K562 (cell line): ENCODE data around the gene GOLT1A. TPM values are rescaled to one million over a fixed set of nuclear protein-coding genes. Genes with fewer than 3 reads are reported as not detected.

Experiments
- CBX1 ChIP-seq: sonication (generic); IDR thresholded peaks from 2 replicates; pipeline ENCODE4 v1.6.1; 2016; ENCODE audit warnings: antibody characterized with exemption, low read depth, mild to moderate bottlenecking
- DLX4 ChIP-seq: fragments of 250-450 bp; sonication (Bioruptor Pico); IDR thresholded peaks from 2 replicates; pipeline ENCODE4 v1.6.1; 2021; ENCODE audit warnings: mild to moderate bottlenecking
- EP300 ChIP-seq: IDR thresholded peaks from 2 replicates; pipeline ENCODE4 v1.6.1; 2012; ENCODE audit warnings: low read length, improper control_type of control experiment
- FOXP4 ChIP-seq: sonication (generic); formaldehyde crosslinking; IDR thresholded peaks from 2 replicates; pipeline ENCODE4 v1.8.0; 2022; ENCODE audit warnings: mild to moderate bottlenecking, missing genetic modification reagents, borderline replicate concordance
- HCFC1 ChIP-seq: IDR thresholded peaks from 2 replicates; pipeline ENCODE4 v1.6.1; 2012; ENCODE audit warnings: low read depth, low read length, improper control_type of control experiment
- ILK ChIP-seq: fragments of 450-650 bp; IDR thresholded peaks from 2 replicates; pipeline ENCODE4 v1.6.1; 2016; ENCODE audit warnings: missing genetic modification characterization, low read depth, mild to moderate bottlenecking, missing compliant biosample characterization, moderate library complexity, borderline replicate concordance
- LARP7 ChIP-seq: fragments of 450-650 bp; IDR thresholded peaks from 2 replicates; pipeline ENCODE4 v1.6.1; 2016
- MNT ChIP-seq, 2 experiments: fragments of 450-650 bp; conservative IDR thresholded peaks; 2 replicates each; pipeline ENCODE4 v1.6.1; 2017; ENCODE audit warnings: mild to moderate bottlenecking in 2 of 2, moderate library complexity in 2 of 2
- RBM17 ChIP-seq: fragments of 200-400 bp; formaldehyde crosslinking; IDR thresholded peaks from 2 replicates; pipeline ENCODE4 v1.6.1; 2017; ENCODE audit warnings: low read depth, mild to moderate bottlenecking, low read length, borderline replicate concordance
- SIN3A ChIP-seq, 2 experiments: fragments of 150-350 bp in 1 of 2; IDR thresholded peaks; 2 replicates each; pipeline ENCODE4 v1.6.1; 2011 to 2016; ENCODE audit warnings: borderline replicate concordance in 2 of 2, low read depth in 2 of 2, low read length in 2 of 2, mild to moderate bottlenecking in 2 of 2, moderate library complexity in 2 of 2; ENCODE audit not compliant: control insufficient read depth in 1 of 2
- SMAD1 ChIP-seq: fragments of 150-350 bp; IDR thresholded peaks from 2 replicates; pipeline ENCODE4 v1.6.1; 2014; ENCODE audit warnings: low read length, low read depth; ENCODE audit not compliant: partially characterized antibody
- TAF1 ChIP-seq: IDR thresholded peaks from 2 replicates; pipeline ENCODE4 v1.6.1; 2011; ENCODE audit warnings: mild to moderate bottlenecking, low read length, moderate library complexity; ENCODE audit not compliant: insufficient read depth, control insufficient read depth, severe bottlenecking; ENCODE audit errors: extremely low read depth
- TAF7 ChIP-seq: fragments of 450-650 bp; IDR thresholded peaks from 2 replicates; pipeline ENCODE4 v1.6.1; 2016; ENCODE audit warnings: missing genetic modification characterization, missing compliant biosample characterization
- TCF15 ChIP-seq: fragments of 250-450 bp; sonication (Bioruptor Pico); IDR thresholded peaks from 2 replicates; pipeline ENCODE4 v1.8.0; 2022; ENCODE audit warnings: moderate library complexity, mild to moderate bottlenecking, inconsistent platforms
- TEAD1 ChIP-seq, 2 experiments: fragments of 450-650 bp in 1 of 2; sonication (generic) in 1 of 2; formaldehyde crosslinking; IDR thresholded peaks; 2 replicates each; pipeline versions ENCODE4 v1.4.0 to v1.8.0; 2020 to 2022; ENCODE audit warnings: mild to moderate bottlenecking in 2 of 2, missing genetic modification reagents in 1 of 2
- TFAM ChIP-seq: fragments of 250-450 bp; sonication (Bioruptor Pico); conservative IDR thresholded peaks from 2 replicates; pipeline ENCODE4 v1.5.0; 2021; ENCODE audit warnings: mild to moderate bottlenecking, moderate library complexity
- ZMIZ1 ChIP-seq, 2 experiments: fragments of 150-350 bp in 1 of 2; IDR thresholded peaks; 2 replicates each; pipeline ENCODE4 v1.6.1; 2012 to 2016; ENCODE audit warnings: low read depth in 2 of 2, low read length in 2 of 2, mild to moderate bottlenecking in 1 of 2, moderate library complexity in 1 of 2
- ZNF174 ChIP-seq: fragments of 250-450 bp; sonication (Bioruptor Pico); IDR thresholded peaks from 2 replicates; pipeline ENCODE4 v1.4.0; 2020; ENCODE audit warnings: mild to moderate bottlenecking
- ZNF324 ChIP-seq: fragments of 250-450 bp; sonication (Bioruptor Pico); IDR thresholded peaks from 2 replicates; pipeline ENCODE4 v1.4.0; 2020; ENCODE audit warnings: mild to moderate bottlenecking
- ZNF77 ChIP-seq: fragments of 250-450 bp; sonication (Bioruptor Pico); IDR thresholded peaks from 2 replicates; pipeline ENCODE4 v1.5.0; 2020
- ZSCAN32 ChIP-seq: fragments of 450-650 bp; formaldehyde crosslinking; IDR thresholded peaks from 2 replicates; pipeline ENCODE4 v1.4.0; 2020; ENCODE audit warnings: mild to moderate bottlenecking, moderate library complexity
- polyA plus RNA-seq, 8 experiments: library from polyadenylated mRNA; depleted of rRNA in 4 of 8; stranded (reverse) in 5 of 8; unstranded in 3 of 8; fragments of >200 nt; fragmentation: Nextera tagmentation in 2 of 8; fragmentation: Illumina TruSeq in 1 of 8; extraction: Ambion mirVana in 2 of 8; extraction: Trizol in 1 of 8; gene quantifications; 2 replicates each; pipeline versions ENCODE4 v1.2.1 to v1.2.3, GENCODE V29; 2011 to 2014; ENCODE audit warnings: inconsistent platforms in 1 of 8, missing spikeins in 1 of 8
- total RNA-seq, 7 experiments: library from RNA; depleted of rRNA in 6 of 7; stranded (reverse); fragments of >200 nt in 6 of 7; fragmentation: Illumina TruSeq in 2 of 7; extraction: Trizol in 2 of 7; gene quantifications; 2 replicates each; pipeline versions ENCODE4 v1.2.1 to v1.2.3, GENCODE V29; 2011 to 2021; ENCODE audit warnings: low replicate concordance in 1 of 7

GOLT1A gene
- total and polyA plus RNA-seq, 9 of the 15 experiments (the other 6 are each of a cell fraction or from before 2014, with no cell fraction given), result not detected

- TF ChIP-seq DLX4 (CRISPR knock-in tag), result no peak
- no peak for TF ChIP-seq HCFC1
- TF ChIP-seq FOXP4 (CRISPR knock-in tag), result peak; percentile 82; the same call in 1 of the 2 replicates
- TF ChIP-seq ZMIZ1 (IDR thresholded peaks at IDR 0.05; ENCODE audit: low read depth in 2 of 2, low read length in 2 of 2), result 0 out of 4 replicates have a peak, but pooled peaks of 1 of the 2 experiments have one; percentile 46
- peak; percentile 83 for TF ChIP-seq EP300
- no peak for TF ChIP-seq TAF1
- no peak for TF ChIP-seq ZNF324 (CRISPR knock-in tag)
- no peak for TF ChIP-seq CBX1
- TF ChIP-seq TCF15 (CRISPR knock-in tag), result no peak
- no peak for TF ChIP-seq SMAD1
- TF ChIP-seq TEAD1 (CRISPR knock-in tag; IDR thresholded peaks at IDR 0.05), result peak; percentile 63 to 67; a peak in 2 of 4 replicates
- no peak for TF ChIP-seq ILK
- TF ChIP-seq ZNF77 (CRISPR knock-in tag), result no peak
- no peak for TF ChIP-seq RBM17
- TF ChIP-seq TAF7 (tag), result no peak
- TF ChIP-seq TFAM (CRISPR knock-in tag), result no peak
- TF ChIP-seq ZNF174 (CRISPR knock-in tag), result no peak
- peak in 1 of 2 experiments; percentile 38; a peak in 2 of 4 replicates for TF ChIP-seq MNT (conservative IDR thresholded peaks at IDR 0.05)
- TF ChIP-seq ZSCAN32, result no peak
- no peak for TF ChIP-seq LARP7
- TF ChIP-seq SIN3A (IDR thresholded peaks at IDR 0.05; ENCODE audit: borderline replicate concordance in 2 of 2, control insufficient read depth in 1 of 2, low read depth in 2 of 2, low read length in 2 of 2), result no peak
These were observed 36.7 kb downstream of the GOLT1A start (continued) for GRCh38 chr1:204177133-204177532.
